Ovary (tissue), 9 donors: ENCODE results near the gene PRSS38. TPM values are rescaled to one million over a fixed set of nuclear protein-coding genes. Genes with fewer than 3 reads are reported as not detected.

Experiments
- DNase-seq, 5 donors: peaks; one replicate each; pipeline ENCODE4 v3.0.0-alpha.2; 2019 to 2020
- H3K27ac ChIP-seq, 2 donors: fragments of 200-600 bp; one replicate each; pipeline versions ENCODE4 v1.5.1 to v1.8.0; 2019 to 2022
- H3K27me3 ChIP-seq: fragments of 200-600 bp; one replicate; pipeline ENCODE4 v1.8.0; 2022
- H3K36me3 ChIP-seq: fragments of 200-600 bp; sonication (generic); one replicate; pipeline ENCODE4 v1.5.1; 2019
- H3K4me1 ChIP-seq: one replicate; pipeline ENCODE4 v1.8.1; 2013; ENCODE audit warnings: mild to moderate bottlenecking, moderate library complexity; ENCODE audit not compliant: insufficient read depth
- H3K4me3 ChIP-seq: fragments of 200-600 bp; sonication (generic); one replicate; pipeline ENCODE4 v1.5.1; 2017
- H3K9me3 ChIP-seq, 2 donors: fragments of 200-600 bp in 1 of 2; sonication (generic) in 1 of 2; one replicate each; pipeline versions ENCODE4 v1.5.1 to v1.8.1; 2013 to 2019; ENCODE audit warnings: mild to moderate bottlenecking in 1 of 2, moderate library complexity in 1 of 2
- EP300 ChIP-seq: sonication (generic); formaldehyde crosslinking; IDR thresholded peaks from one replicate; pipeline ENCODE4 v1.6.1; 2017; ENCODE audit warnings: antibody characterized with exemption
- POLR2A ChIP-seq: fragments of 450-650 bp; IDR thresholded peaks from one replicate; pipeline ENCODE4 v1.6.1; 2017; ENCODE audit warnings: antibody characterized with exemption, mild to moderate bottlenecking, moderate library complexity
- WGBS, 3 donors: extraction: QIAGEN DNeasy Blood & Tissue Kit in 1 of 3; methylation state at CpG; one replicate each; pipeline versions ENCODE4 v1.1.5 to v1.1.7; 2013 to 2017; 5-methylcytosine and 5-hydroxymethylcytosine counted together
- intact Hi-C, 4 donors: fragments of 100-400 bp; cut with DNase I; formaldehyde crosslinking; loops; one replicate each; pipeline versions ENCODE4 v1.11.0 to v1.15.1; 2022 to 2023
- polyA plus RNA-seq, 2 donors: library from polyadenylated mRNA; stranded (reverse); fragments of 200-250 nt in 1 of 2; fragments of 350-450 nt in 1 of 2; fragmentation: Illumina TruSeq in 1 of 2; extraction: RNeasy Lipid Tissue Mini Kit (QIAGEN cat#74804) in 1 of 2; gene quantifications; one replicate each; pipeline ENCODE4 v1.2.3, GENCODE V29; 2013 to 2014
- total RNA-seq, 7 donors: library from RNA; depleted of rRNA in 2 of 7; stranded (reverse); fragments of >200 nt in 2 of 7; fragmentation: NEBNext Ultra II Directional in 3 of 7; extraction: Animal tissue kit (Norgen Biotek cat#: 25700) in 3 of 7; gene quantifications; one replicate each; pipeline versions ENCODE4 v1.1.0 to v1.2.4, GENCODE V29; 2016 to 2023
- TF ChIP-seq, protein P1 (sequence below), 3 donors: fragments of 450-650 bp in 2 of 3; fragments of 200-600 bp in 1 of 3; IDR thresholded peaks; one replicate each; pipeline versions ENCODE4 v1.5.1 to v1.8.0; 2016 to 2022; ENCODE audit warnings: antibody characterized with exemption in 3 of 3, mild to moderate bottlenecking in 1 of 3
- donor health status: DM: no; HTN: no; CAD: no; lungs with moderate emphysema.
- donor health status: DM: no; HTN: no; CAD: no.
- donor health status: Bipolar disorder and iron deficiency.
- donor health status: DM: yes; HTN: yes; CAD: no.
- donor health status: DM: no; HTN: no; CAD: no.
- donor health status: DM: yes; HTN: yes; CAD: no.

PRSS38 gene
- total and polyA plus RNA-seq, 9 donors = not detected

DNA sequence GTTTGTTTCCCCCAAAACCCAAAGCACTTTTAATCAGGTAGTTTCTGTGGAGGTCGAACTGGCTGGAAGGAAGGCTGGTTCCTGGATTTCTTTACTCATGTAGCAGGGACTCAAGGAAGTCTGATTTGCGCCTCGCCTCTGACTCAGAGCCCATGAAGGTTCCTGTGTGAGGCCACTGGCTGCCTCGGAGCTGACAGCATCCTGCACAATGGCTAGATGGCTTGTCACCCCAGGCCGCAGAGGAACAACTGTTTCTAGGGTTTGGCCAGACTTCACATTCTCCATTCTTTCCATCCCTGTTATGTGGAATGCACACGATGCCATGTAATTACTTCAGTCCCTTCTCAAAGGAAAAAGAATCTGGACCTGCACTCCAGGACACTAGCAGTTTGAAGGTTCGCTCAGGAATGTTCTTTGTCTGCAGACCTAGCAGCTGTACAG is 39.1 kb upstream of the PRSS38 start:
- Histone ChIP-seq H3K4me1 (no peaks in the 10 kb centered on the region), H3K9me3 (no peaks in the 10 kb centered on the region), H3K27ac (no peak overlapping the region), H3K27me3 (no peaks in the 10 kb centered on the region), H3K4me3 (no peak overlapping the region), H3K36me3 (no peaks in the 10 kb centered on the region)
- TF ChIP-seq, protein P1, sequence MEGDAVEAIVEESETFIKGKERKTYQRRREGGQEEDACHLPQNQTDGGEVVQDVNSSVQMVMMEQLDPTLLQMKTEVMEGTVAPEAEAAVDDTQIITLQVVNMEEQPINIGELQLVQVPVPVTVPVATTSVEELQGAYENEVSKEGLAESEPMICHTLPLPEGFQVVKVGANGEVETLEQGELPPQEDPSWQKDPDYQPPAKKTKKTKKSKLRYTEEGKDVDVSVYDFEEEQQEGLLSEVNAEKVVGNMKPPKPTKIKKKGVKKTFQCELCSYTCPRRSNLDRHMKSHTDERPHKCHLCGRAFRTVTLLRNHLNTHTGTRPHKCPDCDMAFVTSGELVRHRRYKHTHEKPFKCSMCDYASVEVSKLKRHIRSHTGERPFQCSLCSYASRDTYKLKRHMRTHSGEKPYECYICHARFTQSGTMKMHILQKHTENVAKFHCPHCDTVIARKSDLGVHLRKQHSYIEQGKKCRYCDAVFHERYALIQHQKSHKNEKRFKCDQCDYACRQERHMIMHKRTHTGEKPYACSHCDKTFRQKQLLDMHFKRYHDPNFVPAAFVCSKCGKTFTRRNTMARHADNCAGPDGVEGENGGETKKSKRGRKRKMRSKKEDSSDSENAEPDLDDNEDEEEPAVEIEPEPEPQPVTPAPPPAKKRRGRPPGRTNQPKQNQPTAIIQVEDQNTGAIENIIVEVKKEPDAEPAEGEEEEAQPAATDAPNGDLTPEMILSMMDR (IDR thresholded peaks at IDR 0.05) = no peak
- TF ChIP-seq POLR2A = no peak
- TF ChIP-seq EP300 = no peak
- intact Hi-C loops = no loop called here
- WGBS, 3 donors = 84 to 92% (median 87%) methylated on average over 7 of the region's 7 CpGs
- peak in 1 of 5 donors; percentile 19 for DNase-seq

DNA sequence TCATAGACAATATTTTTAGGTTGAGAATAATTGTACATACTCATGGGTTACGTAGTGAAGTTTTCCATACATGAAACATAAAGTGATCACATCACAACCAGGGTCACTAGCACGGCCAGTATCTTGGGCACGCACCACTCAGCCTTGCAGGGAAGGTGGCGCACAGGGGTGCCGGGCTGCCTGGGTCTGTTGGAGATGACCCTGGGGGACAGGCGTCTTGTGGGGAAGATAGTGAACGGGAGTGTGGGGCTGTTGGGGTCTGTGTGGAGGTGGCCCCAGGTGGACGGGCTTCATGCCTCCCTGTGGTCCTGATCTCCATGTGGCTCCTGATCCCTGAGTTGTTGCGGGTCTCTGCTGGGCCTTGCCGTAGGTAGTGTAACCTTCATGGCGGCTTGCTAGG is 38.3 kb upstream of the PRSS38 start:
- intact Hi-C loops = no loop called here
- no peaks in the 10 kb centered on the region for H3K4me1 ChIP-seq
- peak in 2 of 5 donors; percentile 14 to 26 for DNase-seq
- no peaks in the 10 kb centered on the region for H3K36me3 ChIP-seq
- TF ChIP-seq EP300 (no peak), POLR2A (no peak)
- TF ChIP-seq, protein P1 (IDR thresholded peaks at IDR 0.05) = no peak
- no peaks in the 10 kb centered on the region for H3K9me3 ChIP-seq
- 89 to 95% (median 90%) methylated on average over 11 of the region's 11 CpGs for WGBS, 3 donors
- H3K27me3 ChIP-seq = no peaks in the 10 kb centered on the region
- no peak overlapping the region for H3K4me3 ChIP-seq
- no peak overlapping the region for H3K27ac ChIP-seq

DNA sequence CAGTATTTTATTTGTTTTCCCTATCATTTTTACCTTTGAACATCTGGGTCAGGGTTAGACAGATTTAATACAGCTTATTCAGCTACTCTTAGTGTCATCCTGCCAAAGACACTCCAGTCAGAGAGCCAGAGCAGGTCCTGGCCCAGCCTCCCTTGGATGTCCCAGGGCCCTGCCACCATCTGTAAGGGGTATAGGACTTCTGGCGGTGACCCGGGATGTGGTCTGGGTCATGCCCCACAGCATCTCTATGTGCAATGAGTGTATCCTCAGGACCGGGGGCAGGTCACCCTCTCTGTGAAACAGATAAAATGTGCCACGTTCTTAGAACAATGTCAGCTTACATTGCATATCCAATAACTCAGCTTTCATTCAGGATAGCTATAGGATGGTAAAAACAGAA is 37.8 kb upstream of the PRSS38 start:
- 92 to 96% (median 94%) methylated on average over 4 of the region's 4 CpGs for WGBS, 3 donors
- peak in 3 of 5 donors; percentile 8 to 19 (median 17) for DNase-seq
- no peaks in the 10 kb centered on the region for H3K36me3 ChIP-seq

DNA sequence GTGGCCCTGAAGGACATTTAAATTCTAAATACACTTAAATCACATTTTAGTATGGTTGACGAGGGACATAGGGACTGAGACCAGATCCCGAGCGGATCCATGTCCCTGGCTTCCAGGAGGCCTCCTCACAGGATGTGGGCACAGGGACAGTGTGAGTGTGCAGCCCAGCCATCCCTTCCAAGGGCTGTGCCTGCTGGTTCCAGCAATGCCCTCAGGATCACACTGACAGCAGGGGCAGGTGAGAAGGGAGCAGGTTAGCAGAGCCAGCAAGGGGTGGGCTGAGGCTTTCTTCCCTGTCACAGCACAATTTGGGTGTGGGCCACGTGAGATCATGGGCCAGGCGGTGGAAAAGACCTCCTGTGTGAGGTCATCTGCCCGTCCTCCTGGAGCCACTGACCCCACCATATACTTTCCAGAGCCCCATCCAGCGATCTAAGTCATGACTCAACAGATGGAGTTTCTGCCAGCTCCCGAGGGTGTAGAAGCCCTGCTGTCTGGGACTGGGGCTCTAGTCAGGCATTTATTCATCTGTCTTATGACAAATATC is 37.0 kb upstream of the PRSS38 start:
- H3K27ac ChIP-seq = no peak overlapping the region
- no peaks in the 10 kb centered on the region for H3K36me3 ChIP-seq
- no peaks in the 10 kb centered on the region for H3K9me3 ChIP-seq
- no peaks in the 10 kb centered on the region for H3K4me1 ChIP-seq
- H3K27me3 ChIP-seq = no peaks in the 10 kb centered on the region
- no peak overlapping the region for H3K4me3 ChIP-seq
- TF ChIP-seq, protein P1 (IDR thresholded peaks at IDR 0.05) = no peak
- TF ChIP-seq POLR2A (no peak), EP300 (no peak)
- intact Hi-C loops = no loop called here
- peak in 4 of 5 donors; percentile 7 to 24 (median 12) for DNase-seq
- 87 to 91% (median 91%) methylated on average over 6 to 8 of the region's 8 CpGs for WGBS, 3 donors

More for the DNA sequence above, 37.8 kb upstream of the PRSS38 start:
- TF ChIP-seq, protein P1 (IDR thresholded peaks at IDR 0.05) = no peak
- H3K4me1 ChIP-seq = no peaks in the 10 kb centered on the region
- H3K9me3 ChIP-seq = no peaks in the 10 kb centered on the region
- H3K27me3 ChIP-seq = no peaks in the 10 kb centered on the region
- no peak overlapping the region for H3K27ac ChIP-seq
- H3K4me3 ChIP-seq = no peak overlapping the region
- intact Hi-C loops = no loop called here
